Measurements from ENCODE around the gene EYS.

EYS gene

GRCh38 chr6:64696053-64696452 is 1011.0 kb downstream of the EYS start:
- in situ Hi-C loops (cut with MboI; ENCODE audit: low pct_unique_long_range_greater_than_20kb, low sequenced_read_pairs, unreplicated experiment): no loop called here
- no peak for TF ChIP-seq CTCF (IDR thresholded peaks at IDR 0.05; ENCODE audit: extremely low read depth, insufficient read depth, missing control alignments)
- no peak for DNase-seq (ENCODE audit: low spot score)

- no peak for TF ChIP-seq CTCF (IDR thresholded peaks at IDR 0.05; ENCODE audit: extremely low read depth, insufficient read depth, missing control alignments)
- in situ Hi-C loops (cut with MboI; ENCODE audit: low pct_unique_long_range_greater_than_20kb, low sequenced_read_pairs, unreplicated experiment): no loop called here
- no peak for DNase-seq (ENCODE audit: low spot score)
Measured at GRCh38 chr6:64694356-64694755, 1012.7 kb downstream of the EYS start.

- DNase-seq (ENCODE audit: low spot score): no peak
- in situ Hi-C loops (cut with MboI; ENCODE audit: low pct_unique_long_range_greater_than_20kb, low sequenced_read_pairs, unreplicated experiment): no loop called here
Measured at GRCh38 chr6:64691064-64691463, 1016.0 kb downstream of the EYS start.

GRCh38 chr6:64685401-64685800 is 1021.6 kb downstream of the EYS start:
- in situ Hi-C loops (cut with MboI; ENCODE audit: low pct_unique_long_range_greater_than_20kb, low sequenced_read_pairs, unreplicated experiment): no loop called here
- DNase-seq (ENCODE audit: low spot score): no peak
- TF ChIP-seq CTCF (IDR thresholded peaks at IDR 0.05; ENCODE audit: extremely low read depth, insufficient read depth, missing control alignments): no peak

More at GRCh38 chr6:64691064-64691463, 1016.0 kb downstream of the EYS start:
- TF ChIP-seq CTCF (IDR thresholded peaks at IDR 0.05; ENCODE audit: extremely low read depth, insufficient read depth, missing control alignments): no peak

GRCh38 chr6:64683682-64684081 is 1023.3 kb downstream of the EYS start:
- no peak for DNase-seq (ENCODE audit: low spot score)
- TF ChIP-seq CTCF (IDR thresholded peaks at IDR 0.05; ENCODE audit: extremely low read depth, insufficient read depth, missing control alignments): no peak
- in situ Hi-C loops (cut with MboI; ENCODE audit: low pct_unique_long_range_greater_than_20kb, low sequenced_read_pairs, unreplicated experiment): no loop called here

GRCh38 chr6:64681416-64682160 is 1025.4 kb downstream of the EYS start:
- in situ Hi-C loops (cut with MboI; ENCODE audit: low pct_unique_long_range_greater_than_20kb, low sequenced_read_pairs, unreplicated experiment): no loop called here
- DNase-seq (ENCODE audit: low spot score): no peak
- no peak for TF ChIP-seq CTCF (IDR thresholded peaks at IDR 0.05; ENCODE audit: extremely low read depth, insufficient read depth, missing control alignments)
